ENCODE measurements around the gene PRLR. TPM values are rescaled to one million over a fixed set of nuclear protein-coding genes. Genes with fewer than 3 reads are reported as not detected.

The PRLR gene
- total and polyA plus RNA-seq, 11 donors: 0.08 to 2.2 (median 0.57) TPM

DNA sequence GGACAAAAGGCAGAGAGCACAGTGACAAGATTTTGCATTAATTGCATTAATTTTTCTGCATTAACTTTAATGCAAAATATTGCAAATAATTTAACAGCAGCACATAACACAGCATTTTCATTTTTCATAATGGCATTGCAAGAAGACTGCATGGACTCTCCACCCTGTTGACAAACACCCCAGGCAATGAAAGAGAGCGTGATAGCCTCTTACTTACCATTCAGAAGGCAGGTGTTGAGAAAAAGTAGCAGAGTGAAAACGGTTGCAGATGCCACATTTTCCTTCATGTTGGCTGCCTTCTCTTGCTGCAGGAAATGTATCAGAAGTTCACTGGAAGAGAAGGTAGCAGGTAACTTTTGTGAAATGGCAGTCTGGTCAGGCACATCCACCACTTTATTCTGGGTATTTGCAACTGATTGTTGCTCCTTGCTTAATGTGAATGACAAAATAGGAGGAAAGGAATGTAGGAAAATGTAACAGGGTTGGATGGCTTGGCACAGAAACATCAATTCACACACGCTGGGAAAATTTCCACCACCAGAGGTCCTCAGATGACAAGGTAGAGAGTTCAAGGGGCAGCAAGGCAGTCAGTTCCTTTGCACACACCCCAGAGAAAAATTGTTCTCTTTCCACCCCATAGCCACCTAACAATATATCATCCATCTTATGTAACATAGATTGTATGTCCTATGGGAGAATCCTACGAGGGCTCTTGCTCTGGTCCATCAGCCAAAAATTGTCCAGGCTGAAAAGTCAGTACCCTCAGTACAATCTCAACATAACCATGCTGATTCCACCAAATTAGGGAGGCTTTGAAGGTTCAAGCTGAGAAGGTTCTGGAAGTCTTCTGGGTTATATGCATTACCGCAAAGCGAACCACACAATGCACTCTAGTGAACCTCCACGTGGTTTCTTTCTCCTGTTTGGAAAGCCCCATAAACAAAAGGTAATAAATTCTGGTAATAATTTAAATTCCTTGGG, 140.7 kb downstream of the PRLR start:
- no peaks in the 10 kb centered on the region for H3K27me3 ChIP-seq
- H3K27ac ChIP-seq: no peak overlapping the region
- H3K9me3 ChIP-seq: no peaks in the 10 kb centered on the region
- DNase-seq (peak in 3 of 5 donors; percentile 15 to 29 (median 24)), ATAC-seq (peak in 1 of 4 donors; percentile 7)
- TF ChIP-seq, protein P1, sequence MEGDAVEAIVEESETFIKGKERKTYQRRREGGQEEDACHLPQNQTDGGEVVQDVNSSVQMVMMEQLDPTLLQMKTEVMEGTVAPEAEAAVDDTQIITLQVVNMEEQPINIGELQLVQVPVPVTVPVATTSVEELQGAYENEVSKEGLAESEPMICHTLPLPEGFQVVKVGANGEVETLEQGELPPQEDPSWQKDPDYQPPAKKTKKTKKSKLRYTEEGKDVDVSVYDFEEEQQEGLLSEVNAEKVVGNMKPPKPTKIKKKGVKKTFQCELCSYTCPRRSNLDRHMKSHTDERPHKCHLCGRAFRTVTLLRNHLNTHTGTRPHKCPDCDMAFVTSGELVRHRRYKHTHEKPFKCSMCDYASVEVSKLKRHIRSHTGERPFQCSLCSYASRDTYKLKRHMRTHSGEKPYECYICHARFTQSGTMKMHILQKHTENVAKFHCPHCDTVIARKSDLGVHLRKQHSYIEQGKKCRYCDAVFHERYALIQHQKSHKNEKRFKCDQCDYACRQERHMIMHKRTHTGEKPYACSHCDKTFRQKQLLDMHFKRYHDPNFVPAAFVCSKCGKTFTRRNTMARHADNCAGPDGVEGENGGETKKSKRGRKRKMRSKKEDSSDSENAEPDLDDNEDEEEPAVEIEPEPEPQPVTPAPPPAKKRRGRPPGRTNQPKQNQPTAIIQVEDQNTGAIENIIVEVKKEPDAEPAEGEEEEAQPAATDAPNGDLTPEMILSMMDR (IDR thresholded peaks at IDR 0.05): peak; percentile 42 to 72 (median 58)
- TF ChIP-seq POLR2A (IDR thresholded peaks at IDR 0.05): no peak
- H3K4me1 ChIP-seq: no peaks in the 10 kb centered on the region
- 68 to 78% (median 70%) methylated on average over 7 of the region's 7 CpGs for WGBS, 4 donors
- H3K4me3 ChIP-seq: no peak overlapping the region
- intact Hi-C loops (cut with DNase I): loop anchor here in 9 of 10 donors (2.0 to 10.0 kb wide), 6 partner anchors 93 to 838 kb away; no protein-coding TSS in a partner anchor
- H3K36me3 ChIP-seq: no peaks in the 10 kb centered on the region

DNA sequence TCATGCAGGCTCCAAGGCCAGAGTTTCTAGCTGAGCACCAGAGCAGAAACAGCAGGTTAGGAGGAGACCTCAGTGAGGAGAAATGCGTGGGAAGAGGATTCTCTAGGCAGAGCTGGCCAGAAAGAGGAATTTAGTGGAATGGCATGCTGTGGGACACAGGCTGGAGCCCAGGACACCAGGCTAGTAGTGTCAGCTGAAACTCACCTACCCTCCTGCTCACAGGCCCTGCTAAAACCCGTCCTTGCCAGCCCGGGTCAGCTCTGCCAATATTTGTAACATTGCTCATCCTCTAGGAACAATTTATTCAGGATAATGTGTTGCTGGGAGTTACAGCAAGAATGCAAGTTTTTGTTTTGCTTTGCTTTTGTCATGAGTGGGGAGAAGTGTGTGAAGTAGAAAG, 142.3 kb downstream of the PRLR start:
- H3K27me3 ChIP-seq: no peaks in the 10 kb centered on the region
- intact Hi-C loops (cut with DNase I): loop anchor here in 8 of 10 donors (2.0 to 10.0 kb wide), 5 partner anchors 94 to 839 kb away; no protein-coding TSS in a partner anchor
- H3K4me1 ChIP-seq: no peaks in the 10 kb centered on the region
- no peaks in the 10 kb centered on the region for H3K36me3 ChIP-seq
- ATAC-seq: no peak
- TF ChIP-seq, protein P1 (IDR thresholded peaks at IDR 0.05): no peak
- TF ChIP-seq POLR2A (IDR thresholded peaks at IDR 0.05): no peak
- H3K4me3 ChIP-seq: no peak overlapping the region
- WGBS, 4 donors: 63 to 77% (median 69%) methylated on average over 3 of the region's 3 CpGs
- H3K9me3 ChIP-seq: no peaks in the 10 kb centered on the region
- H3K27ac ChIP-seq: no peak overlapping the region
- no peak for DNase-seq

DNA sequence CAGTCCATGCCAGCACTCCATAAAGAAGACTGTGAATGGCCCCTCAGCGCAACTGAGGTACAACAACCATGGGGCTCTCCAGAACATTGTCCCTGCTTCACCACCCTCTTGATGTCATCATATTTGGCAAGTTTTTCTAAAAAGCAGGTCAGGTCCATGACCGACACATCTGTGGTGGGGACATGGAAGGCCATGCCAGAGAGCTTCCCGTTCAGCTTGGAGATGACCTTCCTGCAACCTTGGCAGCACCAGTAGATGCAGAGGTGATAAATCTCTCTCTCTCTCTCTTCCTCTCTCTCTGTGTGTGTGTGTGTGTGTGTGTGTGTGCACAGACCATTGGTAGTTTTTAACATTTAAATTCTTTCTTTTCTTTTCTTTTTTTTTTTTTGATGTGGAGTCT, 147.1 kb downstream of the PRLR start:
- H3K4me1 ChIP-seq: no peaks in the 10 kb centered on the region
- no peak for TF ChIP-seq POLR2A (IDR thresholded peaks at IDR 0.05)
- TF ChIP-seq, protein P1 (IDR thresholded peaks at IDR 0.05): no peak
- intact Hi-C loops (cut with DNase I): loop anchor here in 2 of 10 donors (10.0 kb wide), 1 partner anchor 842 kb away; no protein-coding TSS in a partner anchor
- no peak overlapping the region for H3K27ac ChIP-seq
- no peak for ATAC-seq
- no peaks in the 10 kb centered on the region for H3K27me3 ChIP-seq
- 73 to 82% (median 76%) methylated on average over 3 of the region's 3 CpGs for WGBS, 4 donors
- no peak for DNase-seq
- peaks cover 0 to 4% (median 0%) of the 10 kb centered on the region in 12 donors for H3K9me3 ChIP-seq
- no peaks in the 10 kb centered on the region for H3K36me3 ChIP-seq
- no peak overlapping the region for H3K4me3 ChIP-seq

GRCh38 chr5:35082530-35082929, 147.8 kb downstream of the PRLR start:
- TF ChIP-seq POLR2A (IDR thresholded peaks at IDR 0.05): no peak
- TF ChIP-seq, protein P1 (IDR thresholded peaks at IDR 0.05): no peak
- no peak for ATAC-seq
- 88 to 94% (median 92%) methylated on average over 3 of the region's 3 CpGs for WGBS, 4 donors
- Histone ChIP-seq H3K9me3 (peaks cover 0 to 4% (median 0%) of the 10 kb centered on the region in 12 donors), H3K27ac (no peak overlapping the region), H3K36me3 (no peaks in the 10 kb centered on the region), H3K4me3 (no peak overlapping the region), H3K27me3 (no peaks in the 10 kb centered on the region), H3K4me1 (no peaks in the 10 kb centered on the region)
- intact Hi-C loops (cut with DNase I): loop anchor here in 2 of 10 donors (10.0 kb wide), 1 partner anchor 842 kb away; no protein-coding TSS in a partner anchor
- DNase-seq: no peak

All from heart left ventricle (tissue), 16 donors.